Astrocyte of the cerebellum (primary cell): ENCODE data around the gene RPL26.
"Not testable (repeated sequence)": the region's sequence is repeated elsewhere in the genome, so short reads cannot be mapped to it uniquely, and the experiment has no call there.

ENCODE experiments used
- DNase-seq: peaks from one replicate; pipeline ENCODE4 v3.0.0-alpha.2; 2011; ENCODE audit warnings: low read depth
- H3K4me3 ChIP-seq: 2 replicates; pipeline ENCODE4 v1.5.1; 2011; ENCODE audit warnings: mild to moderate bottlenecking, low read depth, low read length, moderate library complexity
- in situ Hi-C: cut with HindIII; loops from 2 replicates; pipeline ENCODE4 v1.10.0; 2017; ENCODE audit warnings: low sequenced_read_pairs
- TF ChIP-seq, protein P1 (sequence below): IDR thresholded peaks from 2 replicates; pipeline ENCODE4 v1.5.1; 2012; ENCODE audit warnings: low read length, low read depth, moderate library complexity, mild to moderate bottlenecking; ENCODE audit errors: missing control alignments

Gene RPL26

DNA sequence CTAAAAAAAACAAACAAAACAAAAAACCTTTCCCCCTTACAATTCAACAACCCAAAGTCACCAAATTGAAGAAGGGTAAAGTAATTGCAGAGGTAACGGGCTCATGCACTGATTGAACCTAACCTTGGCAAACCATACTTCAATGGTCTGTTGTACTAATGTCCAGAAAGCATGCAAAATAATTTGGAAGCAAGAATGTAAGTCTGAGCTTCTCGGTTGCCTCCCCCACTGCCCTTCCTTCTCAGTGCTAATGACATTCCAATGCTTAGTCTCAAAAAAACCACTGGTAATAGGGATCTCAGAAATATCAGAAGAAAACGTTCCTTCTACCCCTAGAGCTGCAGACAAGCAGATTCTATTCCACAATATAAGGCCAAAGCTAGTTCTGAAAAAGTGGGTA, 22.2 kb downstream of the RPL26 start:
- no peak for DNase-seq
- TF ChIP-seq, protein P1, sequence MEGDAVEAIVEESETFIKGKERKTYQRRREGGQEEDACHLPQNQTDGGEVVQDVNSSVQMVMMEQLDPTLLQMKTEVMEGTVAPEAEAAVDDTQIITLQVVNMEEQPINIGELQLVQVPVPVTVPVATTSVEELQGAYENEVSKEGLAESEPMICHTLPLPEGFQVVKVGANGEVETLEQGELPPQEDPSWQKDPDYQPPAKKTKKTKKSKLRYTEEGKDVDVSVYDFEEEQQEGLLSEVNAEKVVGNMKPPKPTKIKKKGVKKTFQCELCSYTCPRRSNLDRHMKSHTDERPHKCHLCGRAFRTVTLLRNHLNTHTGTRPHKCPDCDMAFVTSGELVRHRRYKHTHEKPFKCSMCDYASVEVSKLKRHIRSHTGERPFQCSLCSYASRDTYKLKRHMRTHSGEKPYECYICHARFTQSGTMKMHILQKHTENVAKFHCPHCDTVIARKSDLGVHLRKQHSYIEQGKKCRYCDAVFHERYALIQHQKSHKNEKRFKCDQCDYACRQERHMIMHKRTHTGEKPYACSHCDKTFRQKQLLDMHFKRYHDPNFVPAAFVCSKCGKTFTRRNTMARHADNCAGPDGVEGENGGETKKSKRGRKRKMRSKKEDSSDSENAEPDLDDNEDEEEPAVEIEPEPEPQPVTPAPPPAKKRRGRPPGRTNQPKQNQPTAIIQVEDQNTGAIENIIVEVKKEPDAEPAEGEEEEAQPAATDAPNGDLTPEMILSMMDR, result no peak
- in situ Hi-C loops, result no loop called here
- H3K4me3 ChIP-seq, result no peak overlapping the region

DNA sequence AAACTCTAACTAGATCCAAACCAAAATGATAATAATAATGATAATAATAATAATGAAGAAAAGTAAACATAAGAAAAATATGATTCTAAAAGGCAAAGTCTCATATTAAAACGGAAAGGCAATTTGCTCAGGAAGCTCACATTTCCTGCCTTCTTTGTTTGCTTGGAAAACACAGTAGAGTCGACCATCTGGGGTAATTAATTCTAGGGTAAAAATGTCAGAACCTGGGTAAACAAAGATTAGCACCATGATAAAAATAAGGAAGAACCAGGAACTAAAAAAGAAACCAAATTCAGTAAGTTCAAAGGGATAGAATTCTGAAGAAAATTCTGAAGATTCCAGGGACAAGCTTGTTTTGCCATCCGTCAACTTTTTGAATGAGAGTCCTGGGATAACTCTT, 22.7 kb downstream of the RPL26 start:
- no peak for DNase-seq
- in situ Hi-C loops, result no loop called here
- no peak overlapping the region for H3K4me3 ChIP-seq
- TF ChIP-seq, protein P1, result no peak

DNA sequence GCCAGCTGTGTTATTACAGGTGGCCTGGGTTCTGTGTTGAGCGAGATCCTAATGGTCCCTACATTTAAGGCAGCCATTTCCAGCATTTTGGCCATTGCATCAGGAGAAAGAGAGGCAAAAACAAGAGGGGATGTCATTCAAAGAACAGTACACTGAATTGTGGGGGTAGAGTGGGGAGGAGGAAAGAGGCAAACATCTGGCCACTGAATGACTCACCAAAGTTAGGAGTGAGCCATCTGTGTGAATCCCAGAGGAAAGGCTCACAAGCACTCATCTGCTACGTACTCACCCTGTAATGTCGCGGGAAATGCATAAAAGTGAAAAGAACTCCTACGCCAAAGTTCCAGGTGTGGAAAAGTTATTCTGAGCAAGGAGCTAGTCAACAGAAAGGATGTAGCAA, 23.2 kb downstream of the RPL26 start:
- TF ChIP-seq, protein P1, result no peak
- H3K4me3 ChIP-seq, result no peak overlapping the region
- no peak for DNase-seq
- in situ Hi-C loops, result no loop called here

DNA sequence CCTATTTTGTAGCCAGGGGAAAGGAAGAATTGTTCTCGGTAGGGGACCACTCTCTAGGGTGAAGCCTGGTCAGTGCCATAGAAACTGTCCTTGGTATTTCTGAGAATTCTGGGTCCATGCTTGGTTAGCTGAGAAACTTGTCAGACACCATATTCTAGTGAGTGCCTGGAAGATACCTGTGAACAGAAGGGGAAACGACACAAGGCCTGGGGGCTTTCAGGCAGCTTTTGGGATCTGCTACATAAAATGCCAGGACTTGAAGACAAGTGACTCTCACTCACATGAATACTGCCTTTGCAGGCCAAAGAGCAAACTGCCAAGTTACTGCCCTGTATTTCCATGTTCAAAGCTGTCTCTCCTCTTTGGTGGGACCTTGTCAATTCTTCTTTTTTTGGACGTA, 25.1 kb downstream of the RPL26 start:
- TF ChIP-seq, protein P1, result no peak
- in situ Hi-C loops, result no loop called here
- no peak overlapping the region for H3K4me3 ChIP-seq
- no peak for DNase-seq

DNA sequence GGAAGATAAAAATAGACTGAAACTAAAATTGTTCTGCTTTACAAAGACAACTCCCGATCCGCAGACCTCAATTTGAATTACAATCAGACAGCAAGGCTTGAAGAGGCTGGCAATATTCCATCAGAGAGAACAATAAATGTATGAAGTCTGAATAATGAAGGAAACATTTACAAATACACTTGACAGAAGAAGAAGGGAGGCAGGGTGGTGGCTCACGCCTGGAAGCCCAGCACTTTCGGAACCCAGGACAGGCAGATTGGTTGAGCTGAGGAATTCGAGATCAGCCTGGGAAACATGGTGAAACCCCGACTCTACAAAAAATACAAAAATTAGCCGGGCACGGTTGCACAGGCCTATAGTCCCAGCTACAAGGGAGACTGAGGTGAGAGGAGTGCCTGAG, 28.8 kb downstream of the RPL26 start:
- TF ChIP-seq, protein P1, result no peak
- no peak overlapping the region for H3K4me3 ChIP-seq
- in situ Hi-C loops, result no loop called here
- no peak for DNase-seq

DNA sequence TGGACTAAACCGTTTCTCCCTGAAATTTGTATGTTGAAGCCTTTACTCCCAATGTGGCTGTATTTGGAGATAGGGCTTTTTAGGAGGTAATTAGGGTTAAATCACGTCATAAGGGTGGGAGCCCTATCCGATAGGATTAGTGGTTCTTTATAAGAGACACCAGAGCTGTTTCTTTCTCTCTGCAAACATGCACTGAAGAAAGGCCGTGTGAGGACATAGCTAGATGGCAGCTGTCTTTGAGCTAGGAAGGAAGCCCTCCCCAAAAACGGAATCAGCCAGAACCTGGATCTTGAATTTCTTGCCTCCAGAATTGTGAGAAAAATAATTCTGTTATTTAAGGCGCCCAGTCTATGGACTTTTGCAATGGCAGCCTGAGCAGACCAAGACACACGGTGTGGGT, 29.3 kb downstream of the RPL26 start:
- no peak overlapping the region for H3K4me3 ChIP-seq
- in situ Hi-C loops, result no loop called here
- TF ChIP-seq, protein P1, result no peak
- no peak for DNase-seq

DNA sequence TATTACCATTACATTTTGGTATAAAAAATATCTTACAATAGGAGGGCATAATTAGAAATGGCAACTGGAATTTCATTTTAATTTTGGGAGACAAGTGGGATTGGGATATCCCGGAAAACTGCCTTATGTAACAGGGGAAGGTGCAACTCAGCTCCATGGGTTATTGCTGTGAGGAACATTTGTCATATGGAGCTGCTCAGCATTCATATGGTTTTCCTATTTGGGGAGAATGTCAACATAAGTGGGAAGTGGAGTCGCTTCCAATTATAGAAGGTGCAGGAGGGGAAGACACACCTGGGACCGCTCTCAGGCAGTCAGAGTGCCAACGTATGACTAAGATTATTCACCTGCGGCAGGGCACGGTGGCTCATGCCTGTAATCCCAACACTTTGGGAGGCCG, 32.7 kb downstream of the RPL26 start:
- TF ChIP-seq, protein P1, result no peak
- in situ Hi-C loops, result no loop called here
- no peak overlapping the region for H3K4me3 ChIP-seq
- no peak for DNase-seq

DNA sequence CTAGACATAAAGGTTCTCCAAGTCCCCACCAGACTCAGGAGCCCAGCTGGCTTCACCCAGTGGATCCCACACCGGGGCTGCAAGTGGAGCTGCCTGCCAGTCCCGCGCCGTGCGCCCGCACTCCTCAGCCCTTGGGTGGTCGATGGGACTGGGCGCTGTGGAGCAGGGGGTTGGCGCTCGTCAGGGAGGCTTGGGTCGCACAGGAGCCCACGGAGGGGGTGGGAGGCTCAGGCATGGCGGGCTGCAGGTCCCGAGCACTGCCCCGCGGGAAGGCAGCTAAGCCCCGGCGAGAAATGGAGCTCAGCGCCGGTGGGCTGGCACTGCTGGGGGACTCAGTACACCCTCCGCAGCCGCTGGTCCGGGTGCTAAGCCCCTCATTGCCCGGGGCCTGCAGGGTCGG, 36.0 kb downstream of the RPL26 start:
- in situ Hi-C loops, result not testable (repeated sequence)

More for the DNA sequence above, 36.0 kb downstream of the RPL26 start:
- not testable (repeated sequence) for H3K4me3 ChIP-seq, DNase-seq
